Stomach (tissue), 4 donors: ENCODE measurements around the gene PTPRD.

Experiments used
- CTCF ChIP-seq, 7 experiments: fragments of 450-650 bp in 4 of 7; fragments of 200-600 bp in 3 of 7; sonication (generic) in 3 of 7; IDR thresholded peaks; one replicate each; pipeline ENCODE4 v1.5.1; 2016 to 2019; ENCODE audit warnings: antibody characterized with exemption in 7 of 7, control low read depth in 2 of 7, mild to moderate bottlenecking in 1 of 7
- POLR2AphosphoS5 ChIP-seq, 3 donors: sonication (generic); formaldehyde crosslinking; IDR thresholded peaks; one replicate each; pipeline ENCODE4 v1.6.1; 2016; ENCODE audit warnings: antibody characterized with exemption in 3 of 3

- TF ChIP-seq CTCF (IDR thresholded peaks at IDR 0.05), result no peak
- TF ChIP-seq POLR2AphosphoS5 (IDR thresholded peaks at IDR 0.05), result no peak
Observed at GRCh38 chr9:8963885-8964284, 1648.9 kb downstream of the PTPRD start.
